ENCODE measurements around the gene ACOX2.

DNA sequence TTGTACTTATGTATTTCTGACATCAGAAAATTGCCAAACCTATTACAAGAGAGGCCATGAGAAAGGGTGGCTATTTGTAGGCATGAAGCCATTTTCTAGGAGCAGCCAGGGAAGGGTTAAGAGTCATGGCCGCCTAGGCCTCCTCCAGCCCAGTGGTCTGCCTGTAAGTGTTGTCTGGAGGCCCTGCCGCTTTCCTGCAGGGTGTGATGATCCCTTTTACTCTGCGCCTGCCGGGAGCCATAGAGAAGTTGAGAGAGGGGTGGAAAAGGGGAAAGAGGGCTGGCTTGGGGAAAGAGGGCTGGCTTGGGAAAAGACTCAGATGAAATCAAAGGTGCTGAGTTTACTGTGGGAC lies 74.2 kb downstream of the ACOX2 start:
- TF ChIP-seq NFATC3 (CRISPR knock-in tag; IDR thresholded peaks at IDR 0.05) (no peak), ATF3 (CRISPR knock-in tag; IDR thresholded peaks at IDR 0.05) (no peak)
